Measurements from ENCODE around the gene RPS6KB2.

GRCh38 chr11:67432655-67433349 lies 4.5 kb downstream of the RPS6KB2 start:
- TF ChIP-seq CTCF (optimal IDR thresholded peaks at IDR 0.05 in 1 of 3, IDR thresholded peaks at IDR 0.05 in 1 of 3, conservative IDR thresholded peaks at IDR 0.05 in 1 of 3; ENCODE audit: extremely low read depth in 1 of 3, insufficient read depth in 2 of 3, low read length in 3 of 3) (no peak), EZH2 (IDR thresholded peaks at IDR 0.05; ENCODE audit: low read length) (no peak)

Measured in keratinocyte (primary cell).